ENCODE results near the gene GPR4.
A peak's percentile ranks its signal among the peaks of the same experiment; 100 is the strongest.
"Not testable (repeated sequence)": the region's sequence is repeated elsewhere in the genome, so short reads cannot be mapped to it uniquely, and the experiment has no call there.

GPR4 gene

DNA sequence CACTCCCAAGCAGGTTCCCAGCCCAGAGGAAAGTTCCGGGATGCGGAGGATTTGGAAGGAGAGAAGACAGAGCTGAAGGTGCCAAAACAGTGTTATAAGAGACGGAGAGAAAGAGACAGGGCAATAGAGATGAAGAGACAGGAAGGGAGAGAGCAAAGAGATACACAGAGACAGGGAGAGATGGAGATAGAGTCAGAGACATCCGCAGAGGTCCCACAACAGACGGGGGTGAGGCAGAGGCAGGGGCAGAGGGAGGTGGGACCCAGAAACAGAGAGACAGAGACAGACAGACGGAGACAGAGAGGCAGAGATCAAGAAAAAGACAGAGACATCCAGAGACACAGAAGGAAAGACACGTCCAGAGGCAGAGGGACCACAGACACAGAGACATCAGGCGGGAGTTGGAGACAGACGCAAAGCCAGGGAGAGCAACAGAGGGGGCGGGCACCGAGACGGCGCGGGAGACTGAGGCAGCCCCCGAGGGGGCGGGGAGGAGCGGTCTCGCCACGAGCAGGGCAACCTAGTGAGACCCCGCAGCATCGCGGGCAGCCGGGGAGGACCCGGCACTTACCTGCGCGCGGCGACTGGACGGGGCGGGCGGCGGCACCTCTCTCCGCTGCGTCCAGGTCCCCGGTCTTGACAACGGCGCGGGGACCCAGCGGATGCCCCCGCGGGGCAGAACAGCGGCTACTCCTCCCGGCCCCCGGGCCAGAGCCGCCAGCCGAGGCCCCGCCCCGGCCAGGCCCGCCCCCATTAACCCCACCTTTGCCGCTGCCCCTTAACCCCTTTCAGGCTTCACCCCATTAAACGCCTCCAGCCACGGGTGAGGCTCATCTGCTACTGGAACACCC, at the start of gene GPR4:
GPR4 (minus strand) TSS at position 689 of the 851 bp plus-strand sequence. CDS start 10,346 bp downstream, outside the sequence.
- DNase-seq, result no peak

DNA sequence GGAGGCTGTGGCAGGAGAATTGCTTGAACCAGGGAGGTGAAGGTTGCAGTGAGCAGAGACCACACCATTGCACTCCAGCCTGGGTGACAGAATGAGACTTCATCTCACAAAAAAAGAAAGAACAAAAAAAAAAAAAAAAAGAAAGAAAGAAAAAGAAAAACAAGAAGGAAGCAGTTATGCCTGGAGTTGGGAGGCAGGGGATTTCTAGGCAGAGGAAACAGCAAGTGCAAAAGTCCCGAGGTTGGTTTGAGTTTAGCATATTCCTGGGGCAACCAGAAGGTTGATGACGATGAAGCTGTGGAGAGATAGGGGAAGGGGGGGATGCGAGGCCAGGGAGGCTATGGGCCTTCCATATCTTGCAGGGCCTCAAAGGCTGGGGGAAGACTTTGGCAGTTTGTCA, 48.7 kb upstream of the GPR4 start:
- DNase-seq, result no peak

DNA sequence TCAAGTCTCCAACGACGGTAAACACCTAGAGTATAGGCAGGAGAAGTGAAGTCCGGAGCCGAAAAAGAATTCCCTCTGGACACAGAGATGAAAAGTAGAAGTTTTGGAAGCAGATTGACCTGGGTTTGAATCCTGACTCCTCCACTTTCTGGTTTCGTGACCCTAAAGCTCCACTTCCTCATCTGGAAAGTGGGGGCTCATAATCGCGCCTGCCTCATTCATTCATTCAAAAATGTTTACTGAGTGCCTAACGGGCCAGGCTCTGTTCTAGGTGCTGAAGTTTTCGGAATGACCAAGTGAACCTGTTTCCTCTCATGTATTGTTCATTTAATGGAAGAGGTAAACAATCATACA, 44.3 kb upstream of the GPR4 start:
- no peak for DNase-seq

DNA sequence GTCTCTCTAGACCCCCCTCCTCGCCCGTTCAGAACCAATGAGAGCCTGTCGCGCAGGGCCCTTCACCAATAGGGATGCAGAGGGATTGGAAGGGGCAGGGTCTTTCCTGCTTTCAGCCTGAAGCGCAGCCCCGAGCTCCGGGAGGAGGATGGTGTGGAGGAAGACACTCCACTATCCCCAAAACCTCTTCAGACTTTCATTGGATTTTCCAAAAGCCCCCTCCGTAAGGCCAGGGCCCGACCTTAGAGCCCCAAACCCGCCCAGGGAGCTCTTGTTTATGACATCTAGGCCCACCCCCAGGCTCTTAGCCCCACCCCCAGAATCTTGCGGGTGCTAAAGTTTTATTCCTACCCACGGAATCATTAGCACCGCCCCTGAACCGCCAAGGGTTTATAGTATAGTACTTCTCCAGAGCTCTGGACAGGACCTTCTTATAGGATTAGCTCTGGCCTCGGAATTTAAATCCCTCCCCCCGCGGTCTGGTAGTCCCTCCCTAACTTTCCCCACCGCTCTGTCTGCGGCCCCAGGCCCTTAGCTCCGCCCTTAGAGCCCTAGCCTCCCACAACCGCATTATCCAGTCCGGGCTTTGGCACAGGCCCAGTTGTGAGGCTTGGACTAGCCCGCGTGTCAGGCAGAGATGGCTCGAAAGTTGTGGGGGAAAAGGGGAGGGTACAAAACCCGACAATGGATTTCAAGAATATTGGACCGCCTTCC, 43.8 kb upstream of the GPR4 start:
- DNase-seq, result peak; percentile 86

DNA sequence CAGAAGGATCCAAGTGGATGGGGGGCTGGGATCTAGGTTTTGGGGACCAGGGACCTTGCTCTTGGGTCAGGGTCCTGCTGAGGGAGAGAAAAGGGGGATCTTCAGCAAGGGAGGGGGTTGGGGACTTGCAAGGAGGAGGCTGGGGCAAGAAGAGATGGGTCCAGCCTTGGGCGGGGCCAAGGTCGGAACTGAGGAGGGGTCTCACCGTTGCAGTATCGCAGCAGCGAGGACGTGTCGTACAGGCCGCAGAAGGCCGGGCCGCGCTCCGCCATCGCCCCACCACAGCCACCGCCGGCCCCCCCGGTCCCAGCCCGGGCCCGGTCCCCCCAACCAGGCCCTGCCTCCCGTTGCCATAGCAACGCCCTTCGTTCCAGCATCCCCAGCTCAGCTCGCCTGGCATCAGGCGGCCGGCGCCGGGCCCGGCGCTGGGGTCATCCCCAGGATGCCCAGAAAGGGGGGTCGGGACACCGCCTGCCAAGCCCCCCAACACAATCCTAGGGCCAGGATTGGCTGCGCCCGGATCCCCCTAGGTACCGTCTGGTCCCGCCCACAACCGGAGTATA, 43.1 kb upstream of the GPR4 start:
- DNase-seq, result no peak

DNA sequence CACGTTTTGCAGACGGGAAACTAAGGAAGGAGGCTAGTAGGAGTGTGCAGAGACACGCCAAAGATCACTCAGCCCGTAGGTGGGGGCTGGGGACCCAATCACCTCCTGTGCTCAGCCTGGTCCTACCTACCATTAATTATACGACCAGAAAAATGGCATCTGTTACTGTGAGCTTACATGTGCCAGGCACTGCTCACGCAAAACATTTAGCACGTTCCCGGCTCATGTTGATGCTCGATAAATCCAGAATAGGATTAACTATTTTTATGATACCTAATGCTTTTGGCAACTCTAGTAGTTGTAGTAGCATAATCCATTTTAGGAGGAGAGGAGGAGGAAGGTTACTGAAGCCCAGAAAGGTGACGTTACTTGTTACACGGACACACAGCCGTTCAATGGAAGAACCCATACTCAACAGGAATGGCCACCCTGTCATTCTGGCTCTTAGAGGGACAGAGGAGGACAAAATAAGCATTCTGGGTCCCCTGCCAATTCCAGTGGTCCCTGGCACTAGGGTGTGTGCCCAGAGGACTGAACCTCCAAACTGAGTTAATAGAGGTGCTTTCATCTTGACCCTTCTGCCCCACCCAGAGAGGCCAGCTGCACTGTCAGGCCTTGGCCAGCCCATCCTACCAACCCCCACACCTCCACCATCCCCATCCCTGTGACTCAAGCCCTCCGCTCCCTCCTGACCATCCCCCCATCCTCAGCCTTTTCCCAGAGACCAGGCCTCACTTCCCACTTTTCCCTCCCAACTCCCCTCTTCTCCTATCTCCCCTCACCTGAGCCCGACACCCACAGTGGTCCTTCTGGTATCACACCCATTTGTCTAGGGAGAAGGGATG, 42.1 kb upstream of the GPR4 start:
- no peak for DNase-seq

DNA sequence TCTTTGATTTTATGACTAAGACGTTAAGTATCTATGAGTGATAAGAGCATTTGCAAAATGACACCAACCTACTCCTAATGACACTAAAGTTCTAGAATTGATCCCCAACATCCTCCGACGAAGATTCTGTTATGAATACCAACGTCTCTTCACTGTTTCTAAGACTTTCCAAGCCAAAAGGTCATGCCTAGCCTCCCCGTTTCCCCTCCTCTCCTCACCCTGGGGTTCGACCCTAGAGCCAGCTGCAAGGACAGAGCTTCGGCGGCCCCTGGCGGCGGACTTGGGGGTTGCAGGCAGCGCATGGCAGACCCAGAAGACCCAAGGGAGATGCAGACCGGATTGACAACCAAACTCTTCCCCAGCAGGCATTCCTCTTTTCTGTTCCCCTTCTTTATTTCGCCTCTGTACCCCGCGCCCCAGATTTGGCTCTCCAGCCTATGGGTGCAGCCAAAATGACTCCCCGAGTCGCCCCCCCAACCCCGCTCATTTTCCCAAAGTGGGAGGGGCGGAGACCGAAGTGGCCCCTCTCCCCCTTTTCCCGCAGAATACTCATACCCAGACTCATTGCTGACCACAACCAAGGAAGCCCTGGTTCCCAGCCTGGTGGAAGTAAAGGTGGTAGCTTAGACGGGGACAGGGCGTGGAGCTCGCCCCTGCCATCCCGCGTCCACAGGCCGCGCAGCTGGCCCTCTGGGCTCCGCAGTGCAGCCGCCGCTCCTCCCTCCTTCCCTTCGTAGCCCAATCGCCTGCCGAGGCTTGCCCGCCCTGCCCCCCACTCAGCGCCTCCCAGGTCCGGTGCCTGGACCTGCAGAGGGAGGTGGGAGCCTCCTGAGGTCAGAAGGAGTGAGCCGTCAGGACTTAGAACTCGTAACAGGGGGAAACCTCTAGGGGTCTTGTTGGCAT, 41.3 kb upstream of the GPR4 start:
- peak; percentile 97 for DNase-seq

DNA sequence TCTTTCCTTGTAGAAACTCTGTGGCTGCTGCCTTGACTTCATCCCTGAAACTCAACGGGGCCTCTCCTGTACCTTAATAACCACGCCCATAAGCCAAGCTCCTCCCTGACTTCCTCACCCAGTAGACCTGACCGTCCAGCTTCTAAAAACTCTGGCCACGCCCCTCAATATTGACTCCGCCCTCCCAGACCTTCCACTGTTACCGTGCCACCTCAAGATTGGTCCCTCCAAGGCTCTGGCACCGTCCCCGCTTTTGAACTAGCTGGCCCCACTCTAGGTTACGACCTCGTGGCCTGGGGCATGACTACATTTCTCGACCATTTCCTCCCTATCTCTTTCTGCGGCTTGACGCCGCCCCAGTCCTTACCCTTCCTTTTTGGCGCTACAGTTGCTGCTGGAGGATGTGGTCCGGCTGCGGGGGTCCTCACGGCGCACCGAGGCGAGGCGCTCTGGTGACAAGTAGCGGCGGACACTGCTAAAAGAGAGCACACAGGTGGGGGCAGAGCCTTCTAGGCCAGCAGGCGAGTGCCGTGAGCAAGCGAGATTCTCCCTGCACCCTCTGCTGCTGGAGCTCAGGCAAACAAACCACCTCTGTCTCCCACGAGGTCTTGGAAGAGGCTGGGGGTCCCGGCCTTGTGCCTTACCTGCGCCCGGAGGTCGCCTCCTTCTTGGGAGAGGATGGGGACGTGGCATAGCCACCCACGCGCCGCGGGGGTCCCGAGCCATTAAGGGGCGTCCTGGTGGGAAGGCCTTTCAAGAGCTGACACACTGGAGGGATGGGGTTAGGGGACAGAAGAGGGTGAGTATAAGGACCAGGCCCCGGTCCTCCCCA, 39.5 kb upstream of the GPR4 start:
- peak; percentile 84 for DNase-seq

DNA sequence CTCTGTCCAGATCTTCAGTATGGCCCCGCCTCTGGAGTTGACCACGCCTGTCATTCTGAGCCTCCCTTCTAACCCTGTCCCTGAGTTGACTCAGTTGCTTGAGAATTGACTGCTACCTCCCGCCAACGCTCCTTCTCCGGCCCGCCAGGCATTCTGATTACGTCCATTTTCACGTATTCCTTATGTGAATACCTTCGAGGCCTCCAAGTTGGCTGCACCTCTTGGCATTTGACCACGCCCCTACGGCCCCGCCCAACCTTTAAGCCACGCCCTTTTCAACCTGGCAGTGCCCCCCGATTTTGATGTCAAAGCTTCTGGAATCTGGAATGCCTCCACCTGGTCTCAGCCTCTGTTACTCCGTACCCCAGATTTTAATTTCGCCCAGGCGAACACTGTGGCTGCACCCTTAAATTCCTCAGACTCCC, 38.8 kb upstream of the GPR4 start:
- DNase-seq, result peak; percentile 48

DNA sequence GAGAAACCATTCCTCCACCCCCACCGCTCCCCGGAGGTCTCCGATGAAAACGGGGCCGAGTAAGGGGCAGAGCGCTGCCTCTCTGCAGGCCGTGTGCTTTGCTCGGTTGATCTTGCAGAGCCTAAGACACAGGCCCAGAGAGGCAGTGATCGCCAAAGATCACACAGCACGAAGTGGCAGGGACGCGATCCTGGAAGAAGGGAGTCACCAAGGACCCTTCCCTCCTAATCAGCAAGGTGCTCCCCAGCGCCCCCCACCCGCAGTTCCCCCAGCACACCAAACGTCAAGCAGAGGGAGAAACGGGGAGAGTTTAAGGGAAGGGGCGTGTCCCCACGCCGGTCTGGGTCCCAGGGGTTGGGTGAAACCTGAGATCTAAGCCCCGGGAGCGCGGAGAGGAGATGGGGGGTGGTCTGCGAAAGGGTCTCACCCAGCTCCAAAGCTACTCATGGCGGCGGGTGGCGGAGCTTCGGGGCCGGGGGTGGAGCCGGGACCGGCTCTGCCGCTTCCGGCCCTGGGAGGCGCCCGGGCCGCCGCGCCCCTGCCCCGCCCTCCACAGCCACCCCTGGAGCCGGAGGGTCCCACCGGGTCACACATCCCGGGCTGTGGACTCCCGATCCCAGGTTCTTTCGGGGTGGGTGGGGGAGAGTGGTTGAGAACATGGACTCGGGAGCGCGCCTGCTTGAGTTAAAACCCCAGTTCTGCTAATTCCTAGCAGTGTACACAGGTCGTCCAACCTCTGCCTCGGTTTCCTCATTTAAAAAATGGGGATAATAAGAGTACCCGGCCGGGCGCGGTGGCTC, 37.1 kb upstream of the GPR4 start, which contains the start of gene EML2:
EML2 (minus strand) TSS at position 468 of the 800 bp plus-strand sequence; CDS start at position 447, 21 bp downstream.
- DNase-seq, result peak; percentile 58

DNA sequence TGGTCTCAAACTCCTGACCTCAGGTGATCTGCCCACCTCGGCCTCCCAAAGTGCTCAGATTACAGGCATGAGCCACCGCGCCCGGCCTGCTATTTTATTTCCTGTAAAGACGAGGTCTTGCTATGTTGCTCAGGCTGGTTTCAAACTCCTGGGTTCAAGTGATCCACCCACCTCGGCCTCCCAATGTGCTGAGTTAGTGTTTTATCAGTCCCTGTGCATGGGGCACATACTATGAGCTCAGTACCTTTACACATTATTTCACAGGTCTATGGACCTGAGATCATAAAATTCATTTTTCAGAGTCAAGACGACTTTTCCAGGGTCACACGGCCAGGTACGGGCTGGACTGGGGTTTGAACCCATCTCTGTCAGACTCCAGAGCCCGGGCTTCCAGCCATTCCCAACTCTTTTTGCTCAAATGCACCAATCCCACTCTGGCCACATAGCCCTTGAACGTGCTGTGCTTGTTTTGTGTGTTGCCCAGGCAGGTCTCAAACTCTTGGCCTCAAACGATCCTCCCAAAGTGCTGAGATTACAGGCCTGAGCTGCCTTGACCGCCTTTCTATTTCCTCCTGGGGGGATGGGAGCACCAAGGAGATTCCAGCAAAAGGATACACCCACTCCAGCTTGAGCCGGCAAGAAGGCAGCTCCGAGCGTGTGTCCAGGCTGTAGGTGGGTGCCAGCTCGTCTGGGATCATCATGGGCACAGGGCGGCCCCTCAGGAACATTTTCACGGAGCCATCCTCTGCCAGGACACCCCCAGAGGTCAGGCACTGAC, 36.1 kb upstream of the GPR4 start:
- no peak for DNase-seq

DNA sequence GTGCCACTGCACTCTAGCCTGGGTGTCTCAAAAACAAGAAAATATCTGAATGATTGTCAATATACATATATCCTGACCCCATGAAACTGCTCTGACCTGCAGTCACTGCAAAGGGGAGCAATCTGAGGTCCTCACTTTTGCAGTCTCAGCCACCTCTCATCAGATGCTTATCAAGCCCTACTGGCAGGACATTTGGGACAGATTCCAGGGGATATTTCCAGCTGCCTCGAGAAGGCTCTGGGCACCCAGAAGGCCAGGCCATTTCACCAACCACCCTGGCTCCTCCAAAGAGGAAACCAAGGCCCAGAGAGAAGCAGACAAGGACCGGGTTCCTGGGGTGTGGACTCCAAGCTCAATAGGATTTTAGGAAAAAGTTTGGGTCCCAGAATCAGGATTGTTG, 34.9 kb upstream of the GPR4 start:
- no peak for DNase-seq

DNA sequence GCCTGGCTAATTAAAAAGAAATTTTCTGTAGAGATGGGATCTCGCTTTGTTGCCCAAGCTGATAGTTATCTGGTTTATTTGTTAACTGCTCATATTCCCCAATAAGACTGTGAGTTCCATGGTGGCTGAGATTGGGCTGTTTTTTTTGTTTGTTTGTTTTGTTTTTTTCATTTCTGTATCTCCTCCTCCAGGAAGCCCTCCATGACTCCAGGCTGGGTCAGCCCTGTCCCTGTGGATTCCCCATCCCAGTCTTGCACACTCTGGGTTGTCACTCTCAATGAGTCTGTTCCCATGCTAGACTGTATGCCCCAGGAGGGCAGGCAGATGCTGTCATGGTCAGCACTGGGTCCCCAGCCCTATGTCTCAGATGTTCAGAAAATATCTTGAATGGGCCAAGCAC, 34.3 kb upstream of the GPR4 start:
- no peak for DNase-seq

DNA sequence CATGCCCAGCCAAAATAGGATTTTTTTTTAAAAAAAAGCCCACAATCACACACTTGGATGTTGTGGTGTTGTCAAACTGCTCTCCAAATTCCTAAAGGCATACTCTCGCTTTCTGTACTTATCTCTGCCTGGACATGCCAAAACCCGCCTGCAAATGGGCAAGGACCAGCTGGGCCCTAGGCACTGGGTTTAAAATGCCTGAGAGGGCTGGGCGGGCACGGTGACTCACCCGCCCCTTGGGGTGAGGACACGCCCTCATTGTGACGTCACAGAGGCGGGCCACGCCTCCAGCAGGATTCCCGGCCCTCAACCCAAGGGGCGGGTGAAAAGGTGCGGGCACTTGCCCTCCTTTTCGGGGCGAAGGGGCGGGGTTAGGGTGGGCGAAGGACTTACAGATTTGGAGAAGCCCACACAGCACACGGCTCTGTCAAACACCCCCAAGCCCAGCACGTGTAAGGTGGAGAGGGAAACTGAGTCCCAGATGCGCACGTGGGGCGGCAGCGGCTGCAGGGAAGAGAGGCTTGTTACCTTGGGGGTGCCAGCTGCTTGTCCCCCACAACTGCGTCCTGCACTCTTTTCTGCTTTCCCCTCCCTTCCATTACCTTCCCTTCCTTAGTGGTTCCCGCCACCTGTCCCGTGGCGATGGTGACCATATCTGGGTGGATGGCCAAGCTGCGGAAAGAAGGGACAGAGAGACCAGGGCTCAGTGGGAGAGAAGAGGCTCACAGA, 30.6 kb upstream of the GPR4 start:
- peak; percentile 49 for DNase-seq

DNA sequence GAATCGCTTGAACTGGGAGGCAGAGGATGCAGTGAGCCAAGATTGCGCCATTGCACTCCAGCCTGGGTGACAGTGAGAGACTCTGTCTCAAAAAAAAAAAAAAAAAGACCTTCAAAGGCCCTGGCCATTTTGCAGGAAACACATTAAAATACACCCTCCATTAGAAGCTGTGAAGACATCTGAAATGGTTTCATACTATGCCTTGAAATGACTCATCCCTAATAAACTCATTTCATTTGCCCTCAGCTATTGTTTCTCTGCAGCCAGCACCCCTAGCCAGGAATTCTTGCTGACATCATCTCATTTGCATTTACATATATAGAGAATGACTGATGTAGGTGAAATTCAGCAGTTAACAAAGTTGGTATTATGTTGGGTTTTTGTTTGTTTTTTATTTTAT, 28.5 kb upstream of the GPR4 start:
- peak; percentile 40 for DNase-seq

DNA sequence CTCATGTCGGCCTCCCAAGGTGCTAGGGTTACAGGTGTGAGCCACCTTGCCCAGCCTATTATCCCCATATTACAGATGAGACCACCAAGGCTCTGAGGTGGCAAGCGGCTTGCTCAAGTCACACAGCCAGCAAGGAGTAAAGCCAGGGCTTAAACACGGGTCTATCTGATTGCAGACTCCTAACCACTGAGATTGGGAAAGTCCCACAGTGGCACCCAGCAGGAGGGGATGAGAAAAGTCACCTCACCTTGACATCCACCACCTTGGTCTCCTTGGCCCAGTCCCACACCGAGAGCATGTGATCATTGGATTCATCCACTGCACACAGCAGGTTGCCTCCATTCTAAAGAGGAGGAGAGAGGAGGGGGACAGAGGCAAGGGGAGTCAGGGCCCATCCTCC, 27.7 kb upstream of the GPR4 start:
- DNase-seq, result no peak

DNA sequence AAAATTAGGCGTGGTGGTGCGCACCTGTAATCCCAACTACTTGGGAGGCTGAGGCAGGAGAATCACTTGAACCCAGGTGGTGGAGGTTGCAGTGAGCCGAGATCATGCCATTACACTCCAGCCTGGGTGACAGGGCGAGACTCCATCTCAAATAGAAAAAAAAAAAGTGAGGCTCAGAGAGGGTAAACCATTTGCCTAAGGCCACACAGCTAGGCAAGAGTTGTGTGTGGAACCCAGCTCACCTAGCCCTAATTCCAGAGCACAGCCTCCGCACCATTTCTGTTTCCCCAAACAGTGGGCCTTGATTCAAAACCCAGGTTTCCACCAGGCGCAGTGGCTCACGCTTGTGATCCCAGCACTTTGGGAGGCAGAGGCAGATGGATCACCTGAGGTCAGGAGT, 26.2 kb upstream of the GPR4 start:
- DNase-seq, result not testable (repeated sequence)

DNA sequence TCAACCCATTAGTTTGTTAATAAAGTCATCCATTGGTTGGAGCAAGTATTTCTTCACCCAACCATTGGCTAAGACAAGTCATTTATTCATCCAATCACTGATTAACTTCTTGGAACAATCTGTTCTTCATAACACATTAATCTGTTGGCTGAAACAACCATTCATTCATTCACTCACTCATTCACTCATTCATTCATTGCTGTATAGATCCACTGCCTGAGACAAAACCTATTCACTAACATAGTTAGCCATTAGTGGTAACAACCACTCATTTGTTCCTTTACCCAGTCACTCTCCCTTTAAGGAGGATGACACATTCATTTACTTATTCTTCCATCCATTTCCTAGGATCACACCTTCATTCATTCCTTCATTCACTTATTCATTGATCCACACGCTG, 22.0 kb upstream of the GPR4 start:
- DNase-seq, result no peak

Data from stimulated activated CD4-positive, alpha-beta T cell treated with anti-CD3 and anti-CD28 coated beads, Interleukin-4, amount 100 ng/mL, for 24 hours (primary cell).